SK-N-SH (cell line): ENCODE results near the gene PRPF6. TPM values are rescaled to one million over a fixed set of nuclear protein-coding genes. Genes with fewer than 3 reads are reported as not detected.

Source experiments
- CTCF ChIA-PET: fragments of 300-600, 350-600 bp; formaldehyde crosslinking; extraction: SDS; loops from one replicate; lab custom pipeline; 2021; lab: Yijun Ruan, JAX
- POLR2A ChIA-PET: fragments of 350-600 bp; sonication (Branson Sonifier 250); formaldehyde crosslinking; extraction: SDS; loops from one replicate; lab custom pipeline; 2020; ENCODE audit warnings: antibody characterized with exemption, inconsistent platforms; lab: Yijun Ruan, JAX
- DNase-seq: peaks from one replicate; pipeline ENCODE4 v3.0.0; 2012
- H2AFZ ChIP-seq: fragments of 200-600 bp; sonication (generic); 2 replicates; pipeline ENCODE4 v1.8.1; 2016; ENCODE audit warnings: antibody characterized with exemption, mild to moderate bottlenecking, low read depth
- H3F3A ChIP-seq: fragments of 200-600 bp; sonication (generic); replicated peaks from 2 replicates; pipeline ENCODE3; 2016; ENCODE audit warnings: antibody characterized with exemption, mild to moderate bottlenecking; ENCODE audit not compliant: insufficient read depth
- H3K27ac ChIP-seq, 2 experiments: fragments of 200-500 bp in 1 of 2; fragments of 200-600 bp in 1 of 2; sonication (Bioruptor generic) in 1 of 2; sonication (generic), shearing (Covaris generic) in 1 of 2; 2 replicates each; pipeline versions ENCODE4 v1.5.1 to v1.6.1; 2014 to 2016; ENCODE audit warnings: low read depth in 2 of 2, inconsistent platforms in 1 of 2, low read length in 1 of 2, mild to moderate bottlenecking in 1 of 2, mixed read lengths in 1 of 2
- H3K27me3 ChIP-seq: fragments of 200-600 bp; sonication (generic), shearing (Covaris generic); 2 replicates; pipeline ENCODE4 v1.6.1; 2016; ENCODE audit warnings: mixed run types; ENCODE audit not compliant: insufficient read depth
- H3K36me3 ChIP-seq, 2 experiments: fragments of 200-500 bp in 1 of 2; fragments of 200-600 bp in 1 of 2; sonication (Bioruptor generic) in 1 of 2; sonication (generic) in 1 of 2; replicated peaks in 1 of 2; 2 replicates each; pipeline versions ENCODE3 to v1.5.1; 2014 to 2016; ENCODE audit warnings: low read length in 1 of 2, mild to moderate bottlenecking in 1 of 2; ENCODE audit not compliant: insufficient read depth in 2 of 2, control insufficient read depth in 1 of 2
- H3K4me1 ChIP-seq, 2 experiments: fragments of 200-500 bp in 1 of 2; fragments of 200-600 bp in 1 of 2; sonication (Bioruptor generic) in 1 of 2; sonication (generic), shearing (Covaris generic) in 1 of 2; 2 replicates each; pipeline versions ENCODE4 v1.5.1 to v1.6.1; 2014 to 2016; ENCODE audit warnings: low read depth in 1 of 2, low read length in 1 of 2, mixed run types in 1 of 2; ENCODE audit not compliant: insufficient read depth in 2 of 2, control insufficient read depth in 1 of 2
- H3K4me2 ChIP-seq: fragments of 200-600 bp; sonication (generic), shearing (Covaris generic); 2 replicates; pipeline ENCODE4 v1.6.1; 2017; ENCODE audit warnings: mixed run types
- H3K4me3 ChIP-seq, 2 experiments: fragments of 200-500 bp in 1 of 2; fragments of 200-600 bp in 1 of 2; sonication (Bioruptor generic) in 1 of 2; sonication (generic), shearing (Covaris generic) in 1 of 2; 2 replicates each; pipeline versions ENCODE4 v1.5.1 to v1.8.1; 2014 to 2016; ENCODE audit warnings: low read depth in 2 of 2, inconsistent platforms in 1 of 2, low read length in 1 of 2, mild to moderate bottlenecking in 1 of 2, mixed read lengths in 1 of 2, moderate library complexity in 1 of 2
- H3K79me2 ChIP-seq: fragments of 200-600 bp; sonication (generic); 2 replicates; pipeline ENCODE4 v1.8.1; 2017; ENCODE audit warnings: mild to moderate bottlenecking; ENCODE audit not compliant: insufficient read depth
- H3K9ac ChIP-seq: fragments of 200-600 bp; sonication (generic); 2 replicates; pipeline ENCODE4 v1.6.1; 2017; ENCODE audit warnings: mixed run types
- H3K9me2 ChIP-seq: fragments of 200-600 bp; sonication (generic); 2 replicates; pipeline ENCODE4 v1.6.1; 2017; ENCODE audit warnings: mixed run types
- H3K9me3 ChIP-seq: fragments of 200-600 bp; sonication (generic); 2 replicates; pipeline ENCODE4 v1.6.1; 2017; ENCODE audit warnings: mixed run types, mild to moderate bottlenecking, moderate library complexity
- H4K20me1 ChIP-seq: fragments of 200-600 bp; sonication (generic); 2 replicates; pipeline ENCODE4 v1.6.1; 2017; ENCODE audit warnings: mild to moderate bottlenecking, mixed run types; ENCODE audit not compliant: insufficient read depth
- ELF1 ChIP-seq: IDR thresholded peaks from 2 replicates; pipeline ENCODE4 v1.4.0; 2012
- FOSL2 ChIP-seq: IDR thresholded peaks from 2 replicates; pipeline ENCODE4 v1.4.0; 2012; ENCODE audit warnings: low read depth, mild to moderate bottlenecking, moderate library complexity, borderline replicate concordance
- GATA2 ChIP-seq: sonication (generic); formaldehyde crosslinking; IDR thresholded peaks from 2 replicates; pipeline ENCODE4 v1.5.0; 2020; ENCODE audit warnings: mild to moderate bottlenecking, missing genetic modification reagents
- JUND ChIP-seq: IDR thresholded peaks from 2 replicates; pipeline ENCODE4 v1.4.0; 2012
- MEF2A ChIP-seq: IDR thresholded peaks from 2 replicates; pipeline ENCODE4 v1.4.0; 2012; ENCODE audit warnings: low read depth, borderline replicate concordance
- NFIC ChIP-seq: IDR thresholded peaks from 2 replicates; pipeline ENCODE4 v1.4.0; 2012; ENCODE audit warnings: borderline replicate concordance
- RAD21 ChIP-seq: IDR thresholded peaks from 2 replicates; pipeline ENCODE4 v1.6.1; 2012; ENCODE audit warnings: mild to moderate bottlenecking, low read length
- RCOR1 ChIP-seq: fragments of 150-350 bp; IDR thresholded peaks from 2 replicates; pipeline ENCODE4 v1.6.1; 2017; ENCODE audit warnings: antibody characterized with exemption, low read length
- SIN3A ChIP-seq: IDR thresholded peaks from 2 replicates; pipeline ENCODE4 v1.6.1; 2012; ENCODE audit warnings: low read depth, mild to moderate bottlenecking, low read length, moderate library complexity, borderline replicate concordance
- TCF12 ChIP-seq: IDR thresholded peaks from 2 replicates; pipeline ENCODE4 v1.4.0; 2012
- YY1 ChIP-seq: IDR thresholded peaks from 2 replicates; pipeline ENCODE4 v1.4.0; 2012; ENCODE audit warnings: low read depth, mild to moderate bottlenecking
- WGBS: methylation state at CpG from one replicate; pipeline ENCODE4 v1.1.6; 2017; ENCODE audit warnings: low lambda C conversion rate; 5-methylcytosine and 5-hydroxymethylcytosine counted together
- polyA plus RNA-seq, 3 experiments: library from polyadenylated mRNA; depleted of rRNA; stranded (reverse); fragments of >200 nt; gene quantifications; 2 replicates each; pipeline ENCODE4 v1.2.3, GENCODE V29; 2012
- TF ChIP-seq, protein P1 (sequence below): fragments of 150-350 bp; IDR thresholded peaks from 2 replicates; pipeline ENCODE4 v1.6.1; 2017; ENCODE audit warnings: antibody characterized with exemption, low read length, low read depth, borderline replicate concordance
- TF ChIP-seq, protein P2 (sequence below): IDR thresholded peaks from 2 replicates; pipeline ENCODE4 v1.4.0; 2012; ENCODE audit warnings: low read depth
- TF ChIP-seq, protein P3 (sequence below): fragments of 200-600 bp; sonication (generic); IDR thresholded peaks from 2 replicates; pipeline ENCODE4 v1.6.1; 2017; ENCODE audit warnings: antibody characterized with exemption, mild to moderate bottlenecking, moderate library complexity

Gene PRPF6
- polyA plus RNA-seq, 1 of the 3 experiments (the other 2 are of a cell fraction): 59.1 TPM

DNA sequence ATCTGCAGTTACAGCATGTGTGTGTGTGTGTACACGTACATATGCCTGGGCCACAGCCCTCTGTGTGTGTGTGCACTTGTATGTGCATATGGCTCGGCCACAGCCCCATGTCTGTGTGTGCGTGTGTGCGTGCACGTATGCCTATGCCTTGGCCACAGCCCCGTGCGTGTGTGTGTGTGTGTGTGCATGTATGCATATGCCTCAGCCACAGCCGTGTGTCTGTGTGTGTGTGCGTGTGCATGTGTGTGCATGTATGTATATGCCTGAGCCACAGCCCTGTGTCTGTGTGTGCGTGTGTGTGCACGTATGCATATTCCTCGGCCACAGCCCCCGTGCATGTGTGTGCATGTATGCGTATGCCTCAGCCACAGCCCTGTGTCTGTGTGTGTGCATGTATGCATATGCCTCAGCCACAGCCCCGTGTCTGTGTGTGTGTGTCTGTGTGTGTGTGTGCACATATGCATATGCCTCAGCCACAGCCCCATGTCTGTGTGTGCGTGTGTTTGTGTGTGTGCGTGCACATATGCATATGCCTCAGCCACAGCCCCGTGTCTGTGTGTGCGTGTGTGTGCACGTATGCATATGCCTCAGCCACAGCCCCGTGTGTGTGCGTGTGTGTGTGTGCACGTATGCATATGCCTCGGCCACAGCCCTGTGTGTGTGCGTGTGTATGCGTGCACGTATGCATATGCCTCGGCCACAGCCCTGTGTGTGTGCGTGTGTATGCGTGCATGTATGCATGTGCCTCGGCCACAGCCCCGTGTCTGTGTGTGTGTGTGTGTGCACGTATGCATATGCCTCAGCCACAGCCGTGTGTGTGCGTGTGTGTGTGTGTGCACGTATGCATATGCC, 40.4 kb downstream of the PRPF6 start:
- Histone ChIP-seq H3K9me2 (no peaks in the 10 kb centered on the region), H3K4me1 (peaks cover 0 to 37% of the 10 kb centered on the region in 2 experiments; a peak in 1 of 4 replicates), H2AFZ (no peak overlapping the region), H4K20me1 (no peaks in the 10 kb centered on the region), H3K9me3 (no peaks in the 10 kb centered on the region), H3K4me2 (no peak overlapping the region), H3K9ac (no peak overlapping the region), H3K4me3 (no peak overlapping the region), H3K79me2 (no peaks in the 10 kb centered on the region), H3K27ac (no peak overlapping the region), H3F3A (peaks cover 4% of the 10 kb centered on the region), H3K27me3 (no peaks in the 10 kb centered on the region), H3K36me3 (peaks cover 34 to 52% of the 10 kb centered on the region in 2 experiments)
- 99% methylated on average over 19 of the region's 36 CpGs for WGBS
- TF ChIP-seq MEF2A: no peak
- TF ChIP-seq YY1: no peak
- TF ChIP-seq SIN3A: no peak
- TF ChIP-seq, protein P1, sequence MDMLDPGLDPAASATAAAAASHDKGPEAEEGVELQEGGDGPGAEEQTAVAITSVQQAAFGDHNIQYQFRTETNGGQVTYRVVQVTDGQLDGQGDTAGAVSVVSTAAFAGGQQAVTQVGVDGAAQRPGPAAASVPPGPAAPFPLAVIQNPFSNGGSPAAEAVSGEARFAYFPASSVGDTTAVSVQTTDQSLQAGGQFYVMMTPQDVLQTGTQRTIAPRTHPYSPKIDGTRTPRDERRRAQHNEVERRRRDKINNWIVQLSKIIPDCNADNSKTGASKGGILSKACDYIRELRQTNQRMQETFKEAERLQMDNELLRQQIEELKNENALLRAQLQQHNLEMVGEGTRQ: no peak
- TF ChIP-seq ELF1: no peak
- no peak for TF ChIP-seq RAD21
- TF ChIP-seq NFIC: no peak
- TF ChIP-seq RCOR1: no peak
- TF ChIP-seq, protein P2, sequence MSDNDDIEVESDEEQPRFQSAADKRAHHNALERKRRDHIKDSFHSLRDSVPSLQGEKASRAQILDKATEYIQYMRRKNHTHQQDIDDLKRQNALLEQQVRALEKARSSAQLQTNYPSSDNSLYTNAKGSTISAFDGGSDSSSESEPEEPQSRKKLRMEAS: no peak
- ChIA-PET POLR2A (no interaction called here), CTCF (interaction anchor here (1.0 kb wide), 1 partner anchor 11 kb away, joined by 3 read pairs; no protein-coding TSS in a partner anchor)
- no peak for DNase-seq

DNA sequence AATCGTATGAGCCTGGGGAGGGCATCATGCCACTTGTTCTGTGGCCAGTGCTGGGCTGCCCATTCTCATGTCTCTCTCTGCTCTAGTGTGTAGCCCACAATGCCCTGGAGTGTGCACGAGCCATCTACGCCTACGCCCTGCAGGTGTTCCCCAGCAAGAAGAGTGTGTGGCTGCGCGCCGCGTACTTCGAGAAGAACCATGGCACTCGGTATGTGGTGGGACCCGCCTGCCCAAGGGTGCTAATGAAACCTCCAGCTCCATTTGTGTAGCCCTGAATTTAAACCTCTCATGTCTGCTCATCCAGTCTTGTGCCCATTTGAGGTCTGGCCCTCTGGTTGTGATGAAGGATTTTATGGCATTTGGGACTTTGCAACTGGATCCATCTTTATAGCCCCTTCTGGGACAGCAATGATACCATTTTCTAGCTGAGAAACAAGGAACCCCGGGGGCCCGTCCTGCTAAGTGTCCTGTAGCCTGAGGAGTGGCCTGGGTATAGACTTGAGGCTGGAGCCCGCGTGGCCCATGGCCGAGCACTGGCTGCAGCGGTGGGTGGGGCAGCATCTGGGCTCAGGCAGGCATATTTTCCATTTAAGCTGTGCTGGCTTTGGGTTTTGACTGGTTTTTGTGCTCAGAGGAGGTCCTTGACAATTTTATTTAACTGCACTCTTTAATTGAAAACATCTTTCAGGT, 41.9 kb downstream of the PRPF6 start:
- Histone ChIP-seq H3K9ac (no peak overlapping the region), H3K4me3 (no peak overlapping the region), H3K9me3 (no peaks in the 10 kb centered on the region), H3K79me2 (no peaks in the 10 kb centered on the region), H3K4me2 (no peak overlapping the region), H3K27ac (peak overlapping the region in 1 of 2 experiments; percentile 3; a peak in 1 of 4 replicates), H3F3A (peaks cover 4% of the 10 kb centered on the region), H3K4me1 (peaks cover 0 to 45% of the 10 kb centered on the region in 2 experiments; a peak in 1 of 4 replicates), H3K9me2 (no peaks in the 10 kb centered on the region), H3K27me3 (no peaks in the 10 kb centered on the region), H2AFZ (no peak overlapping the region), H4K20me1 (no peaks in the 10 kb centered on the region), H3K36me3 (peaks cover 36 to 57% of the 10 kb centered on the region in 2 experiments)
- 97% methylated on average over 13 of the region's 17 CpGs for WGBS
- CTCF ChIA-PET: interaction anchor here (1.0 to 1.6 kb wide), 2 partner anchors 12 to 16 kb away, joined by 3 to 5 read pairs; no protein-coding TSS in a partner anchor
- TF ChIP-seq, protein P1: no peak
- TF ChIP-seq, protein P3, sequence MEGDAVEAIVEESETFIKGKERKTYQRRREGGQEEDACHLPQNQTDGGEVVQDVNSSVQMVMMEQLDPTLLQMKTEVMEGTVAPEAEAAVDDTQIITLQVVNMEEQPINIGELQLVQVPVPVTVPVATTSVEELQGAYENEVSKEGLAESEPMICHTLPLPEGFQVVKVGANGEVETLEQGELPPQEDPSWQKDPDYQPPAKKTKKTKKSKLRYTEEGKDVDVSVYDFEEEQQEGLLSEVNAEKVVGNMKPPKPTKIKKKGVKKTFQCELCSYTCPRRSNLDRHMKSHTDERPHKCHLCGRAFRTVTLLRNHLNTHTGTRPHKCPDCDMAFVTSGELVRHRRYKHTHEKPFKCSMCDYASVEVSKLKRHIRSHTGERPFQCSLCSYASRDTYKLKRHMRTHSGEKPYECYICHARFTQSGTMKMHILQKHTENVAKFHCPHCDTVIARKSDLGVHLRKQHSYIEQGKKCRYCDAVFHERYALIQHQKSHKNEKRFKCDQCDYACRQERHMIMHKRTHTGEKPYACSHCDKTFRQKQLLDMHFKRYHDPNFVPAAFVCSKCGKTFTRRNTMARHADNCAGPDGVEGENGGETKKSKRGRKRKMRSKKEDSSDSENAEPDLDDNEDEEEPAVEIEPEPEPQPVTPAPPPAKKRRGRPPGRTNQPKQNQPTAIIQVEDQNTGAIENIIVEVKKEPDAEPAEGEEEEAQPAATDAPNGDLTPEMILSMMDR: no peak
- no peak for TF ChIP-seq FOSL2
- TF ChIP-seq JUND: no peak
- TF ChIP-seq ELF1: no peak
- no peak for TF ChIP-seq NFIC
- TF ChIP-seq SIN3A: no peak
- no peak for TF ChIP-seq TCF12
- TF ChIP-seq YY1: no peak
- no peak for TF ChIP-seq MEF2A
- no peak for TF ChIP-seq GATA2 (CRISPR knock-in tag)
- no peak for DNase-seq
- POLR2A ChIA-PET: no interaction called here
